Astrocyte of the spinal cord (primary cell): ENCODE results near the gene ABCC1.
A peak's percentile ranks its signal among the peaks of the same experiment; 100 is the strongest.

Experiments
- DNase-seq: peaks from one replicate; pipeline ENCODE4 v3.0.0; 2011; ENCODE audit warnings: low read depth, low spot score
- H3K4me3 ChIP-seq: 2 replicates; pipeline ENCODE4 v1.5.1; 2011; ENCODE audit warnings: low read depth, mild to moderate bottlenecking, low read length, moderate library complexity
- CTCF ChIP-seq: IDR thresholded peaks from 2 replicates; pipeline ENCODE4 v1.5.1; 2012; ENCODE audit warnings: low read depth, mild to moderate bottlenecking, low read length, inconsistent platforms
- in situ Hi-C: cut with HindIII; loops from 2 replicates; pipeline ENCODE4 v1.10.0; 2017; ENCODE audit warnings: low sequenced_read_pairs

ABCC1 gene

GRCh38 chr16:16090238-16090637 is 140.8 kb downstream of the ABCC1 start:
- TF ChIP-seq CTCF: no peak
- in situ Hi-C loops: no loop called here
- DNase-seq: no peak
- H3K4me3 ChIP-seq: no peak overlapping the region

GRCh38 chr16:16092925-16093627 is 143.7 kb downstream of the ABCC1 start:
- peak; percentile 29 for DNase-seq
- H3K4me3 ChIP-seq: no peak overlapping the region
- TF ChIP-seq CTCF: no peak
- in situ Hi-C loops: no loop called here

- DNase-seq: no peak
- TF ChIP-seq CTCF: no peak
- no peak overlapping the region for H3K4me3 ChIP-seq
- in situ Hi-C loops: no loop called here
Observed at GRCh38 chr16:16093628-16094332, 144.4 kb downstream of the ABCC1 start.

GRCh38 chr16:16095646-16096045 is 146.2 kb downstream of the ABCC1 start:
- DNase-seq: no peak
- H3K4me3 ChIP-seq: no peak overlapping the region
- in situ Hi-C loops: no loop called here
- no peak for TF ChIP-seq CTCF

- H3K4me3 ChIP-seq: no peak overlapping the region
- in situ Hi-C loops: no loop called here
- peak; percentile 58 for TF ChIP-seq CTCF
- DNase-seq: peak; percentile 56
Observed at GRCh38 chr16:16096121-16096857, 146.9 kb downstream of the ABCC1 start.

- no peak overlapping the region for H3K4me3 ChIP-seq
- no peak for TF ChIP-seq CTCF
- in situ Hi-C loops: no loop called here
- no peak for DNase-seq
Observed at GRCh38 chr16:16096858-16097213, 147.4 kb downstream of the ABCC1 start.
